ENCODE measurements around the gene GLMP.

Gene GLMP

DNA sequence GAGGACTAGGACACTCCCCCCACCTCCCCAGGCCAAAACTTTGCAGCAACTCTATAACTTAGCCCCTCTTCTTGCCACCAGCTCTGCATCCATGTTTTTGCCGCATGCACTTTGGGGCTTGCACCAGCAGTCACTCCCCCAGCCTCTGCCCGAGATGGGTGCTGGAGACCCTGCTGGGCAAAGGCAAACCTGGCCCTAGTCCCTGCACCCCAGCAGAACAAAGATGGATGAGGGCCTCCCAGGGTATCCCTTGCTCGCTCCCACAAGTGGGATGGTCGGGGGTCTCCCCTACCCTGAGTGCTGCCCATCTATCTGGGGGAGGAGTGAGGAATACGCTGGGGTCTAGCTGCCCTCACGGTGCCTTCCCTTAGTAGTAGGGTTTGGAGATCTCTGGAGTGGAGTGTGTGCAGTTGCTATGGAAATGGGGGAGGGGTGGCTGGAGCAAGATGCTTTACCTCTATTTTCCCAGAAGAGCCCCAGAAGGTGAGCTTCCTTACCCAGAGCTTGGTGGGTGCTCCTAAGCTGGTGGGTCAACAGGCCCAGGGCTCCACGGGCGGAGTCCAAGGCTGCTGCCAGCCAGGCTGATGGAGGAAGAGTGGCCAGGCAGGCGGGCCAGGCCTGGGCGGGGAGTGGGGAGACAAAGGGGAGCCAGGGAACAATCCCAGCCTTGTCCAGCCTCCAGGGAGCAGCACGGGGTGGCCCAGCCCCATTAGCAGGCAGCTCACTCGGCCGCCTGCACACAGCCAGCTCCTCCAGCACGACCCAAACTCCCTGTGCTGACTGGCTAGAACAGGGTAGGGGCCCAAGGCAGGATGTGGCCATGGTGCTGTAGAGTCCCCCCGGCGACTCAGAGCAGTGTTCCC lies 47.8 kb downstream of the GLMP start, which contains the start of gene PAQR6:
Gene PAQR6, minus strand, starts transcription at position 597 of the 863 bp plus-strand sequence. CDS start 1,325 bp downstream, outside the sequence.
- DNase-seq, result no peak

DNA sequence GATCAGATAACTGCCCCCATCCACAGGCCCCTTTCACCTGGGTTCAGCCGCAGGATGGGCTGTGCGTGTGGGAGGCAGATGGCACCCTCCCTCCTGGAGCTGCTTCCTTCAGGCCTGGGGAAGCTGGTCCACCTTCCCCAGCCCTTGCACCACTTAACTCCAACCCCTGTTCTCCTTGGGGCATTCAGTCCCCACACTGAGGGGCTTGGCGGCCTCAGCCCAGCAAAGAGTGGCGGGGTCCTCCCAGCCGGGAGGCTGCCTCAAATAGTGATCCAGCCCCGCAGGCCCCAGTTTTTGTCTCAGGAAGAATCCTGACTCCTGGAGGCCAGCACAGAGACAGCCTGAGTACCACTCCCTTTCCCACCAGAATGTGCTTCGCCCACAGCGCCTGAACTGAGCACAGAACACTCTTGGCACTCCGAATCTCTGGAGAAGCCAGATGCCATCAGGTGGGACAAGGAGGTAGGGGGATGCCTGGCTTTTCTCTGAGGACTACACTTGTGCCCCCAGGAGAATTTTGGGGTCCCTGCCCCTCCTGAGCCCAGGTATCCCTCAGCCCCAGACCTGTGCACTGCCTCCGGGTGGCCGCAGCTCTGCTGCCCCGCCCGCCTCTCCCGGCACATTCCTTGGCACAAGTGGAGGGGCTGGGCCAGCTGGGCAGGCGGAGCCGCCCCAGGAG lies 48.6 kb downstream of the GLMP start:
- no peak for DNase-seq

DNA sequence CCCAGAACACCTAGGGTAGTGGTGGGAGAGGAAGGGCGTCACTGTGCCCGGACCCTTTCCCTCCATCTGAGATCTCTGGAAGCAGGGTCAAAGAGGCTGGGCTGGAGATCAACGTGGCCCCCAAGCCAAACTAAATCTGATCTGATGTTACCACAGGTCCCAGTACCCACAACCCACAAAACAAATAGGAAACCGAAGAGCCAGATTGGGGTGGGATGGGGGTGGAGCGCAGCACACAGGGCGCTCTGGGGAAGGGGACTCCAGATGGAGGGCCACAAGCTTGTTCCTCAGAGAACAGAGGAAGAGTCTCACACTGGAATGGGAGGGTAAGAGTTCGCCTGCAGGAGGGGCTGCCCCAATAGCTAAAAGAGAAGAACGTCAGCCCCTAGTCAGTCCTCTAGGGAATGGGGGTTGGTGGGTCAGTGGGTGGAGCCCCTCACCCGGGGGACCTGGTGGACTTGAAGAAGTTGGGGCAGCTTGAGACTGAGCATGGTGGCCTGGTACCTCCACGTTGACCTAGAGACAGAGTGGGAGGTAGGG lies 49.2 kb downstream of the GLMP start:
- DNase-seq, result no peak

- DNase-seq, result peak; percentile 25
Observed at GRCh38 chr1:156245451-156246232, 49.8 kb downstream of the GLMP start.

DNA sequence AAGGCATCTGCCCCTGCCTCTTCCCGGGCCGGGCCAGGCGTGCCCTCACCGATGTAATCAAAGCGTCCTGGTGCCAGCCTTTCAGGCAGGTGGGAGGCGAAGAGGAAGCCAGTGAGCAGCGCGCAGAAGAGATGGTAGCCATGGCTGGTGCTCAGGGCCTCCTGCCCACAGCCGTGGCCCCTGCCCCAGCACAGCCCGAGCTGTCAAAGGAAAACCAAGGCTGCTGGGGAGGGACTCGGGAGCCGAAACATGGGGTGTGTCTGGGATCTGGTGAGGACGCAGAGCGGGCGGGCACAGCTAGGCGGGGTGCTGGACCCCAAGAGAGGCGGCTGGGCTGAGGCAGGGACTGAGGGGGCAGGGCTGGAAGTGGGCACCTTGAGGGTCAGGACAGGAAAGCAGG lies 50.8 kb downstream of the GLMP start:
- no peak for DNase-seq

- DNase-seq, result no peak
Observed at GRCh38 chr1:156244126-156244525, 51.4 kb downstream of the GLMP start.

DNA sequence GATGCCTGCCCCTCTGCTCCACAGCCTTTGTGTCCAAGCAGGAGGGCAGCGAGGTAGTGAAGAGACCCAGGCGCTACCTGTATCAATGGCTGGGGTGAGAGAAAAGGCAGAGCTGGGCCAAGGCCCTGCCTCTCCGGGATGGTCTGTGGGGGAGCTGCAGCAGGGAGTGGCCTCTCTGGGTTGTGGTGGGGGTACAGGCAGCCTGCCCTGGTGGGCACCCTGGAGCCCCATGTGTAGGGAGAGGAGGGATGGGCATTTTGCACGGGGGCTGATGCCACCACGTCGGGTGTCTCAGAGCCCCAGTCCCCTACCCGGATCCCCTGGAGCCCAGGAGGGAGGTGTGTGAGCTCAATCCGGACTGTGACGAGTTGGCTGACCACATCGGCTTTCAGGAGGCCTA lies 52.7 kb downstream of the GLMP start:
- no peak for DNase-seq
